Stimulated activated CD8-positive, alpha-beta memory T cell treated with anti-CD3 and anti-CD28 coated beads, Interleukin-7, amount 100 ng/mL, for 24 hours (primary cell): ENCODE data around the gene ADGRG3.

Source experiments
- DNase-seq: peaks from one replicate; pipeline ENCODE4 v3.0.0-alpha.2; 2020; ENCODE audit warnings: low read depth

The ADGRG3 gene

DNA sequence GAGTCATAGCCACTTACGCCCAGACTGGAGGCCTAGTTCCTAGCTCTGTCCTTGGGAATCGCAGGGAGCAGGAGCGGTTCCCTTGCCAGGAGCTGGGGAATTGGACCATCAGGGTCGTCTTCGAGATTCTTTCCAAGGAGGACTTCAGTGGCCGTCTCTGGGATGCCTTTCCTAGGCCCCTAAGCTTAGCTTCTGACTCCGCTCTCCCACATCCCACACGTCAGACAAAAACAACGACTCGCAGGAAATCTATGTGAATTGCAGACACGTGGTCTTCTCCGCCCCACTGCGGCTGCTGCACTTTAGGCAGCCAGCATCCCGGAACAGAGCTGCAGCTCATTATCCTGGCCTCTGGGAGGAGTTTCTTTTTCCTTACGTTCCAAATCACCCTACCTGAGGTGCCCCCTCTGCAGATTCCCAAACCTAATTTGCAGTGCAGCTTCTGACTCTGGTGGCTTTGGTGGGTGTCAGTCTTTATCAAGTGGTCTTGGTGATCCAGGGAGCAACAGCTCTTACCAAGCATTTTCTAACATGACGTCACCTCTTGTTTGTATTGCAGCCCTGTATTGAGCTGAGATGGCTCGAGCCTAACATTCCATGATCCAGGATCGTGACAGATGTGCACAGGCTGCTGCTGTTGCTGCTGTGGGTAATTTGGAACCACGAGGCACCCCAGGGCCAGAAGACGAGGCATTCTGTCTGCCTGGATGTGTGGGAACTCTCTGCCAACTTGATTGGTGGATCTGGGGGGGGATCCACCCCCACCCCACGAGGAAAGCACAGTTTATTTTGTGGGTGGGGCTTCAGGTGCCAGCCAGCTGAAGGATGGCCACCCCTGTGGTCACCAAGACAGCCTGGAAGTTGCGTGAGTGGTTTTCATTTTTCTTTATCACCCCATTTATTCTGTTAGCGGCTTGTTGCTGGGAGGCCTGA is 68.6 kb downstream of the ADGRG3 start:
- DNase-seq: peak; percentile 18

DNA sequence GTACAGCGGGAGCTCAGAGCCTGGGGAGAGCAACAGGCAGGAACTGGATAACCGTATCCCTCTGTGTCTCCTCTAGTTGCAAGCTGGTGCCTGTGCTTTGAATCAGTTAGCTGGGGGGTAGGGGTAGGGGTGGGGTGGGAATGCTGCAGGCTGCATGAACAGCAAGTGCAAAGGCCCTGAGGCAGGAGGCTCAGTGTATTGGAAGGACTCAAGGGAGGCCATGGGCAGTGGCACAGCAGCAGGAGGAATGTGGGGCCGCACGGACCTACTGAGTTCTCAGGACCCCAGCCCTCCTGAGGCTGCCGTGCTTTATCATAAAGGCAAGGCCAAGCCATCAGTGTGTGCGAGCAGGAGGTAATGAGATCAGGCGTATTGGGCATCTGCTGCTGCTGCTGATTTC is 70.7 kb downstream of the ADGRG3 start:
- DNase-seq: no peak
